T-cell (primary cell): ENCODE measurements around the gene C2CD4A. TPM values are rescaled to one million over a fixed set of nuclear protein-coding genes. Genes with fewer than 3 reads are reported as not detected.
A peak's percentile ranks its signal among the peaks of the same experiment; 100 is the strongest.

Source experiments
- ATAC-seq, 4 experiments: fragments of 200-7000 bp in 3 of 4; fragments of 150-1000 bp in 1 of 4; cut with Tn5 transposase; replicated peaks in 1 of 4; 1 replicate in 3 of 4; 2 replicates in 1 of 4; pipeline ENCODE4 v1.10.0; 2021; ENCODE audit warnings: moderate library complexity in 3 of 4, mild to moderate bottlenecking in 2 of 4, moderate number of reproducible peaks in 1 of 4
- CTCF ChIA-PET, 2 donors: fragments of 300-600 bp; sonication (Branson Sonifier 250); formaldehyde crosslinking; loops; one replicate each; lab custom pipeline; 2022; ENCODE audit warnings: antibody characterized with exemption in 2 of 2; lab: Charles Lee
- POLR2A ChIA-PET, 2 donors: fragments of 300-600 bp; sonication (Branson Sonifier 250); formaldehyde crosslinking; loops; one replicate each; lab custom pipeline; 2022; ENCODE audit warnings: antibody characterized with exemption in 2 of 2; lab: Charles Lee
- DNase-seq, 35 experiments: peaks; one replicate each; pipeline versions ENCODE4 v3.0.0 to v3.0.0-alpha.2; 2013 to 2023
- H3K27ac ChIP-seq: one replicate; pipeline ENCODE4 v1.5.1; 2013; ENCODE audit warnings: low read length
- H3K27me3 ChIP-seq, 2 experiments: replicated peaks in 1 of 2; 1 replicate in 1 of 2; 2 replicates in 1 of 2; pipeline versions ENCODE4 v1.6.1 to v1.7.0; 2013; ENCODE audit warnings: low read length in 1 of 2, mixed read lengths in 1 of 2; ENCODE audit not compliant: control insufficient read depth in 2 of 2, insufficient read depth in 2 of 2; ENCODE audit errors: extremely low read depth in 1 of 2
- H3K36me3 ChIP-seq, 2 donors: 1 replicate in 1 of 2; 2 replicates in 1 of 2; pipeline versions ENCODE4 v1.6.1 to v1.7.0; 2013; ENCODE audit warnings: low read length in 1 of 2; ENCODE audit not compliant: control insufficient read depth in 2 of 2, insufficient read depth in 1 of 2; ENCODE audit errors: extremely low read depth in 1 of 2
- H3K4me1 ChIP-seq, 2 experiments: 1 replicate in 1 of 2; 2 replicates in 1 of 2; pipeline versions ENCODE4 v1.6.1 to v1.7.0; 2013; ENCODE audit warnings: low read length in 2 of 2, mixed read lengths in 1 of 2; ENCODE audit not compliant: insufficient read depth in 2 of 2, control insufficient read depth in 1 of 2; ENCODE audit errors: extremely low read depth in 1 of 2
- H3K4me3 ChIP-seq, 2 donors: 1 replicate in 1 of 2; 2 replicates in 1 of 2; pipeline versions ENCODE4 v1.5.1 to v1.7.0; 2013; ENCODE audit warnings: mild to moderate bottlenecking in 2 of 2, low read length in 1 of 2, moderate library complexity in 1 of 2; ENCODE audit not compliant: control insufficient read depth in 1 of 2; ENCODE audit errors: extremely low read depth in 1 of 2
- H3K9me3 ChIP-seq: 2 replicates; pipeline ENCODE4 v1.7.0; 2013
- H3K27ac Mint-ChIP-seq, 2 donors: one replicate each; pipeline ENCODE4 v1.8.0; 2020 to 2021; ENCODE audit warnings: mild to moderate bottlenecking in 2 of 2, mixed read lengths in 2 of 2
- H3K27me3 Mint-ChIP-seq, 2 donors: one replicate each; pipeline ENCODE4 v1.8.0; 2021 to 2022; ENCODE audit warnings: mixed read lengths in 2 of 2
- H3K36me3 Mint-ChIP-seq: one replicate; pipeline ENCODE4 v1.8.0; 2021; ENCODE audit warnings: mixed read lengths
- H3K4me1 Mint-ChIP-seq, 3 donors: one replicate each; pipeline ENCODE4 v1.8.0; 2020 to 2022; ENCODE audit warnings: mixed read lengths in 3 of 3, mild to moderate bottlenecking in 1 of 3
- H3K4me3 Mint-ChIP-seq, 3 donors: one replicate each; pipeline ENCODE4 v1.8.0; 2020 to 2022; ENCODE audit warnings: mild to moderate bottlenecking in 3 of 3, mixed read lengths in 3 of 3, moderate library complexity in 3 of 3
- H3K9me3 Mint-ChIP-seq, 3 donors: one replicate each; pipeline ENCODE4 v1.8.0; 2020 to 2022; ENCODE audit warnings: mixed read lengths in 3 of 3
- WGBS: methylation state at CpG from one replicate; pipeline ENCODE4 v1.1.5; 2013; ENCODE audit warnings: missing lambda C conversion rate; ENCODE audit not compliant: insufficient coverage; 5-methylcytosine and 5-hydroxymethylcytosine counted together
- total RNA-seq, 35 experiments: library from RNA in 6 of 35; stranded (reverse) in 6 of 35; fragments of 120-200 nt in 1 of 35; gene quantifications; one replicate each; pipeline versions ENCODE4 v1.2.1 to v1.2.4 and lab custom pipeline; 2013 to 2026

Gene C2CD4A
- total RNA-seq, 5 donors from 2014 or later (not counting 1 experiment from before 2014, with no cell fraction given) = not detected

DNA sequence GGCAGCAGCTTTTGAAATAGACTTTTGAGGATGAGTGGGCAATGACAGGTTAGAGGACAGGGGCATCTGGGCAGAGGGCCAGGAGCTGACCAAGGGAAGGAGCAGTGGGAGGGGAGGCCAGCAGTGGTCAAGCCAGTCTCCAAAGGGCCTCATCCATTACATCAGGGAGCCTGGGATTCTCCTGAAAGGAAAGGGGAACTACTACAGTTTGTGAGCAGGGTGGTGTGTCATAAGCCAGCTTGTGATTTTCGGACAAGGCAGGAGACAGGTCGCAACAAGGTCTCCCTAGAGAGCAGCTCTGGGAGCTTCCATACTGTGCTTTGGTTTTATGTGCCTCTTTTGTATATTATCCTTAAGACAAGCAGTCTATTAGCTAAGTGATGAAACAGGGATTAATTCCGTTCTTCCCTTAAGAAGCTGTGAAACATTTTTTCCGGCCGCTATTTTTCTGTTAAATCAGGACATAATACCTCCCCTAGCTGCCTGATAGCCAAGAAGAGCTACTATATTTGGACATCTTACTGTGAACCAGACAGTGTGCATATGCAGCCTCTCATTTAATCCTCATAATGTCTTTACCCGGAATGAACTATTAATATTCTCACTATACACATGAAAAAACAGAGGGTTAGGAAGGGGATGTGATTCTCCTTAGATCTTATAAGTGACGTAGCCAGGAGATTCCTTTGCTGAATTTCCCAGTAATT is 51.9 kb downstream of the C2CD4A start:
- no peaks in the 10 kb centered on the region for H3K9me3 Mint-ChIP-seq
- ChIA-PET CTCF (interaction anchor here in 1 of 2 donors (0.7 to 1.0 kb wide), 2 partner anchors 15 to 20 kb away, joined by 3 to 4 read pairs; no protein-coding TSS in a partner anchor), POLR2A (no interaction called here)
- Histone ChIP-seq H3K27me3 (peaks cover 0 to 9% of the 10 kb centered on the region in 2 experiments), H3K27ac (peak overlapping the region; percentile 40), H3K4me3 (no peak overlapping the region), H3K36me3 (no peaks in the 10 kb centered on the region), H3K9me3 (no peaks in the 10 kb centered on the region), H3K4me1 (peaks cover 5 to 12% of the 10 kb centered on the region in 2 experiments)
- H3K36me3 Mint-ChIP-seq = no peaks in the 10 kb centered on the region
- DNase-seq (no peak), ATAC-seq (no peak)
- no peak overlapping the region for H3K4me3 Mint-ChIP-seq
- H3K4me1 Mint-ChIP-seq = peaks cover 17 to 48% (median 40%) of the 10 kb centered on the region in 3 donors
- peak overlapping the region in 1 of 2 donors; percentile 42 for H3K27ac Mint-ChIP-seq
- 80% methylated on average over 1 of the region's 7 CpGs for WGBS
- peaks cover 0 to 2% of the 10 kb centered on the region in 2 donors for H3K27me3 Mint-ChIP-seq

- DNase-seq (peak in 1 of 35 experiments; percentile 45), ATAC-seq (peak; percentile 31 to 91 (median 77))
- POLR2A ChIA-PET = no interaction called here
- 0% methylated on average over 2 of the region's 7 CpGs for WGBS
- Mint-ChIP-seq H3K36me3 (no peaks in the 10 kb centered on the region), H3K4me1 (peaks cover 24 to 55% (median 46%) of the 10 kb centered on the region in 3 donors), H3K27ac (peak overlapping the region; percentile 13 to 74), H3K9me3 (no peaks in the 10 kb centered on the region), H3K27me3 (peaks cover 0 to 2% of the 10 kb centered on the region in 2 donors), H3K4me3 (no peak overlapping the region)
- no peak overlapping the region for H3K4me3 ChIP-seq
- peaks cover 0 to 5% of the 10 kb centered on the region in 2 experiments for H3K27me3 ChIP-seq
- CTCF ChIA-PET = interaction anchor here in 1 of 2 donors (0.7 to 1.0 kb wide), 2 partner anchors 15 to 21 kb away, joined by 3 to 4 read pairs; no protein-coding TSS in a partner anchor
- no peaks in the 10 kb centered on the region for H3K36me3 ChIP-seq
- H3K4me1 ChIP-seq = peaks cover 11 to 12% of the 10 kb centered on the region in 2 experiments
- H3K27ac ChIP-seq = peak overlapping the region; percentile 40
- no peaks in the 10 kb centered on the region for H3K9me3 ChIP-seq
Measured at GRCh38 chr15:62119227-62119864, 52.6 kb downstream of the C2CD4A start.

- H3K9me3 Mint-ChIP-seq = no peaks in the 10 kb centered on the region
- H3K4me1 Mint-ChIP-seq = peaks cover 29 to 60% (median 52%) of the 10 kb centered on the region in 3 donors
- 94% methylated on average over 2 of the region's 3 CpGs for WGBS
- Histone ChIP-seq H3K4me3 (no peak overlapping the region), H3K36me3 (no peaks in the 10 kb centered on the region), H3K27me3 (peaks cover 0 to 4% of the 10 kb centered on the region in 2 experiments), H3K27ac (peak overlapping the region; percentile 11), H3K9me3 (no peaks in the 10 kb centered on the region), H3K4me1 (peaks cover 13 to 16% of the 10 kb centered on the region in 2 experiments)
- no peak for ATAC-seq
- H3K27me3 Mint-ChIP-seq = peaks cover 0 to 2% of the 10 kb centered on the region in 2 donors
- H3K36me3 Mint-ChIP-seq = no peaks in the 10 kb centered on the region
- no peak for DNase-seq
- ChIA-PET CTCF (no interaction called here), POLR2A (no interaction called here)
- no peak overlapping the region for H3K4me3 Mint-ChIP-seq
- H3K27ac Mint-ChIP-seq = peak overlapping the region; percentile 13 to 74
Measured at GRCh38 chr15:62119874-62120273, 53.1 kb downstream of the C2CD4A start.

Other genes starting within 250 kb of the C2CD4A start
- 100 to 1,000 TPM in 3 of 5 donors, 10 to 100 TPM in 2; 84.4 to 136 (median 117) TPM for gene VPS13C, start 6.5 kb upstream of the C2CD4A start, total RNA-seq
- not detected for gene C2CD4B, start 98.3 kb downstream of the C2CD4A start, total RNA-seq